Measurements from ENCODE around the gene FICD.
"Not testable (repeated sequence)": the region's sequence is repeated elsewhere in the genome, so short reads cannot be mapped to it uniquely, and the experiment has no call there.

FICD gene

GRCh38 chr12:108538616-108539195, 23.6 kb downstream of the FICD start:
- DNase-seq, result no peak

- no peak for DNase-seq
These were observed 27.2 kb downstream of the FICD start for GRCh38 chr12:108542320-108542719.

- no peak for DNase-seq
These were observed 28.6 kb downstream of the FICD start for GRCh38 chr12:108543652-108544051.

DNA sequence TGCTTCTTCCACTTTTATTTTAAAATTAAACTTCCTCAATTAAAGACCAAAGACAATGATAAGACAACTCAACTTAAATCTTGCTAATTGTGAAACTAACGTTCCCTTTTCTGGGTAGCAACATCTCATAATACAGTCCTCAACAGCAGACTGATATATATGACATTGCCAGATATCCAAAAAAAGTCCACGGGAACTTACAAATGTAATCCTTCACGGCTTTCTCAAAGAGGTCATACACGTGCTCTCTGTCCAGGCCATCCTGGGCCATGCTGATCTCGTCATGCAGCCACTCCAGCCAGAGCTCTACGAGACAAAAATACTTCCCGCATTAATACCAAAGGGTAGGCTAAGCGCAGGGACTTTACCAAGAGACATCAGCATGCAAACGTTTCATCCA, 32.6 kb downstream of the FICD start:
- DNase-seq, result no peak

GRCh38 chr12:108548954-108549521, 34.0 kb downstream of the FICD start:
- DNase-seq, result no peak

GRCh38 chr12:108551535-108551934, 36.5 kb downstream of the FICD start:
- no peak for DNase-seq

DNA sequence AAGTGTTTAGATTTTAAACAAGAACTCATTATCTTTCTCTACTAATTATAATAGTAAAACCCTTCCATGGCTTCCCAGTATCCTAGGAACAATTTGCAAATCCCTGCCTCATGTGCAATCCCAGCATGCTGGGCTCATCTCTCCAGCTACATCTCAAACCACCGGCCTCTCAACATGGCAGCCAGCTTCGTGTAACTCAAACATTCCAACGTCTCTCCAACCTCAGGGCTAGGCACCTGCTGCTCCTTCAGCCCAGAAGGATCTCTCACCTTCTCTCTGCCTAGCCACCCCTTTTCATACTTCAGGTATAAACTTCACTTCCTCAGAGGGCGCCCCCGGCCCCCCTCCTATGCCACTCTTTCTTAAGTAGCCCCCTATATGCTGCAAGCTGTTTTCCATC, 38.7 kb downstream of the FICD start:
- DNase-seq, result no peak

GRCh38 chr12:108555383-108555782, 40.3 kb downstream of the FICD start:
- not testable (repeated sequence) for DNase-seq

- DNase-seq, result peak; percentile 70
These were observed 44.1 kb downstream of the FICD start for GRCh38 chr12:108559007-108559655.

DNA sequence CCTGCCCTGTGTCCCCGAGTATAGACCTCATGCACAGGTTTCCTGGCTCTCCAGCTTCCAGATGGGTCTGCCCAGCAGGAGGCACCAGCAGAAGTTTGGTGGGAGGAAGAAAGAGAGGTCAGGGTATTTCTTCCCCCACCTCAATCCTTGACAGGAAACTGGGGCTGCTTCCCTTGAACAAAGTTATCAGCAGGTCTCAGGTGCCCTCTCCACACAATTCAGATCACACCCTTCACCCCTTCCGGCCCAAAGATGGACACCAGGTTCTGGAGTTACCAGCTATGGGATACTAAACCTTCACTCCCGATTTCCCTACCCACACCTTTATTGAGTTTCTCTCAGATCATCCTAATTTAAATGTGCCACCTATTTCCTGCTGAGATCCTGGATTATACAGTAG, 44.7 kb downstream of the FICD start:
- peak; percentile 26 for DNase-seq

DNA sequence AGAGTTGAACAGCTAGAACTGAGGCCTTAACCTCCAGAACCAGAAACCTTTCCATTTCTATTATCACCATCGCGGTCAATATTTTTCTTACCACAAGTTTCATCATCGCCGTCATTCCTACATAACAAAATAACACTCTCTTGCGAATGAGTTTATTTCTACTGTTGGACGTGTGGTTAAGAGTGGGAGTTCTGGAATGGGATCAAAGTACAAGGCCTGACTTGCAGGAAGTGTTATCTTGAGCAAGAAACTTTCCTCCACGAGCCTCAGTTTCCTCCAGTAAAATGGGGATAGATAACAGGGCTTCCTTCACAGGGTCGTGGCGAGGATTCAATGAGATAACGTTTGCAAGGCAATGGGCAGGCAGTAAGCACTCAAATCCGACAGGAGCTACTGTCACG, 45.2 kb downstream of the FICD start:
- no peak for DNase-seq

DNA sequence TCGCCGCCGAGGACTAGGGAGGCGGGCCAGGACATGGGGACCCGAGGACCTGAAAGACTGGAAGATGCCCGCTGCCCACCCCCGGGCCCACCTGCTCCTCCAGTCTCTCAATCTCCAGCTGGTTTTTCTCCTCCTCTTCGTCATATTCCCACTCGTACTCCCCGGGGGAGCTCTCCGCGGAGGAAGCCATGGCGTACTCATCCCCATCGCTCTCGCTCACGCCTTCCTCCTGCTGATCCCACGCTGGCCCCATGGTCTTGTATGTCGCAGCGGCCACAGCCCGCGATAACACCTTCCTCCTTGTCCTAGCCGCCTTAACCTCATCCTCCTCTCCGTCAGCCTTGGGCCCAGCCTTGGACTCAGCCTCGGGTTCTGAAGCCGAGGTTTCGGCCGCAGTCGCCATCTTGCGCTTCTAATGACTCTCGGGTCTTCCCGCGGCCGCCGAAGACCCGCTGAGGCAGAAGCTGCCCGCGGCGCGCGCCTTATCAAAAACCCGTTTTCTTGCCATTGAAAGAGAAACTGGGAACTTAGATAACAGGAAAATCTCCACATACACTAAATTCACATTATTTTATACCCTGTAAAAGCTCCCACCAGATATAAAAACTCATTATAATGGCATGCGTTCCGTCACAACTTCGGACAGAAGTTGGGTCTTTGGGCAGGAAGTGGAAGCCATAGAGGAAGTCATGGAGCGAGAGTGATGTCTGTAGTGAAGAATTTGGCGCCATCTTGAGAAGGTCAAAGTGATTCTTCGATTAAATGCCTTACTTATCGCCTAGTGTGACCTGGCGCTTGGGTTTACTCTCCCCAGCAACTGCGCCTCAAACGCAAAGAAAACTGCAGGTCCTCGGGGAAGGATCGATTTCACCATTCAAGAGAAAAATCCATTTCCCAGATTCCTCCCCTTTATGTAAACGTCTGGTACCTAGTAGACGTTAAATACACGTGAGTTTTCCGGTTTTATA, 46.0 kb downstream of the FICD start, which contains the start of gene SART3:
TSS of gene SART3 (minus strand) at position 422 of the 968 bp plus-strand sequence. CDS start at position 403, 19 bp downstream.
- peak; percentile 89 for DNase-seq

- peak; percentile 29 for DNase-seq
These were observed 46.8 kb downstream of the FICD start for GRCh38 chr12:108561852-108562347.

DNA sequence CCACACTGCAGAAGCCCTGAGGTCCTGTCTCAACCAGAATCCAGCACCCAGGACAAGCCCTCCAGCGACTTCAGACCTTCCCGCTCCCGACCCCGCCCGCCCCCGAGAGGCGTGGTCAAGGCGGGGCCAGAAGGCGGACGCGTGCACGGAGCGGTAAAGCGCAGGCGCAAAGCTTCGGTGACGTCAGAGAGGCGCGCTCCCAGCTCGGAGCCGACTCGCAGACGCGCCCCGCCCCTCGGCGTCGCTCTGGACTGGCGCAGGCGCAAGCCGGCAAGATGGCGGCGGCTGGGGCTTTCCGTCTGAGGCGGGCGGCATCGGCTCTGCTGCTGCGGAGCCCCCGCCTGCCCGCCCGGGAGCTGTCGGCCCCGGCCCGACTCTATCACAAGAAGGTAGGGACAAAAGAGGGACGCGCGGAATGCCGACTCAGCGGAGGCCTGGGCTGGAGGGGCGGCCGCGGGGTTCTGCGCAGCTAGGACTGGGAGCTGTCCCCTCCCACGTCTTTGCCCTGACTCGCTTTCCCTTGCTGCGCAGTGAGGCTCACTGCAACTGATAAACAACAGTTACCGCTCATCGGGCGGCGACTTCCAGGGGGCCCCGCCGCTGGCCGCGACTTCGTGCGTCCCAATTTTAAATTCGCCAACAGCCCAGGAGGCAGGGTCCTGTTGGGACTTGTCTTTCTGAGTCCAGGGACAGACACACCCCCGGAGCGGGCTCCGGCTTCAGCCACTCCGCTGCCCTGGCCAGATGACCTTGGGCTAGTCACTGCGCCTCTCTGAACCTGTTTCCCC, 47.5 kb downstream of the FICD start, which contains the start of gene ISCU:
TSS of gene ISCU (plus strand) at position 249 of the 788 bp plus-strand sequence. CDS start at position 276, 27 bp downstream.
- DNase-seq, result peak; percentile 99

DNA sequence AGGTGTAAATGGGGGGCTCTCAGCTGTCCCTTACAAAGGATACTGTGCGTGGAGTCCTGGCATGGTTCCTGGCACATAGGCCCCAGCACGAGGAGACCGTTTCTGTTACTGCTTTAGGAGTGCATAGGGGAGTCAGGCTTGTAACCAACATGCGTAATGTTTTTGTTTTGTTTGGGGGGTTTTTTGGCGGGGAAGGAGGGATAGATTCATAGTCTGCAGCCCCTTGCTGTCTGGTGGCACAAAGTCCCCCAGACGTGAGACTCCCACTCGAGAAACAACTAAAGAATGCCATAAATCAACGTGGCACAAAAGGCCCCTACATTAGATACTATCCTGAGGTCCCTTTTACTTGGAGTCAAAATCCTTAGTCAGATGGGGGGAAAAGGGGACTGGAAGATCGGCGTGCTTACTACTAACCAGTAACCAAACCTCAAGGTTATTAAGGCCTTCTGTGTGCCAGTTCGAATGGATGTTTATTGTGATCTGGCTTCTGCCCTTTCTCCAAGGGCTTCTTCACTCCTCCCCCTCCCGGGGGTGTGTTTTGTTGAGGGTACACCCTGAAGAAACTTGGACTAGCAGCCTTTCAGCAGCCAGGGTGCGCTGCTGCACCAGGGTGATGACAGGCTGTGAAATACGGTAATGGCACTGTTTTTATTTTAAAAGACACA, 48.2 kb downstream of the FICD start:
- peak; percentile 94 for DNase-seq

GRCh38 chr12:108563804-108564151, 48.7 kb downstream of the FICD start:
- no peak for DNase-seq

DNA sequence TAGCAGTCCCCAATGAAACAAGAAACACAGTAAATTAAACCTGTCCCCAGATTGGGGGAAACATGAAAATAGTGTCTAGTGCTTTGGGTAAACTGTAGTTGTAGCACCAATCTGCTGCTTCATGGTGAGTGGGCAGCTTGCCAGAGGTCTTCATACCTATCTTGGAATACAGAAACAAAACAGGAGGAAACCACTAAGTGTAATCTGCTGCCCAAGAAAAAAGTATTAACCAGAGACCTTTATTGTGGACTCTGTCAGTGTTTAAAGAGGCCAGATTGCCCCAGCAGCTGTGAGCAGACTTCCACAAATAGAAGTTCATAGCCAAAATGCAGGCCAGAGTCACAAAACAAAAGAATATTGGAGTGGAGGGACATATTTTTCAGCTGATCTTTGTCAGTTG, 49.6 kb downstream of the FICD start:
- DNase-seq, result no peak

GRCh38 chr12:108565146-108565545, 50.1 kb downstream of the FICD start:
- no peak for DNase-seq

- DNase-seq, result peak; percentile 70
These were observed 50.9 kb downstream of the FICD start for GRCh38 chr12:108565976-108566375.

DNA sequence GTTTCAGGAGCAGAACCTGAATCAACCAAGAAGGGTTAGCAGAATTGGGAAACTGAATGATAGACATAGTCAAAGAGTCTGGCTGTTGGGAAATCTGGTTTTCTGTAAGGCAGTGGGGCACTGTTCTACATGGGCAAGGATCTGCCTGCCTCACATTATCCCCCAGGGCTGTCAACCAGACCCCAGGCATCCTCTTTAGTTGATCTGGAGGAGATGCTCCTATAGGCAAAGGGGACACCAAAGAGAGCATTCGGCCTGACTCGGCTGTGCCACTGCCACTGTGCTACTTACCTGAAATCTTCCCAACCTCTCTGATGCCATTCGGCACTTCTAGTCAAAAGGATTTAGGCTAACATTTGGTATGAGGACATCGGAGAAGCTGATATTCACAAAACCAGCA, 51.4 kb downstream of the FICD start:
- no peak for DNase-seq
